Fibroblast of skin of back (primary cell): ENCODE measurements around the gene IL22RA2.
A peak's percentile ranks its signal among the peaks of the same experiment; 100 is the strongest.
"Not testable (repeated sequence)": the region's sequence is repeated elsewhere in the genome, so short reads cannot be mapped to it uniquely, and the experiment has no call there.

Experiments
- DNase-seq: peaks from one replicate; pipeline ENCODE4 v3.0.0-alpha.2; 2013

IL22RA2 gene

GRCh38 chr6:137121401-137121997 lies 51.9 kb downstream of the IL22RA2 start:
- DNase-seq = no peak

GRCh38 chr6:137120748-137121147 lies 52.7 kb downstream of the IL22RA2 start:
- no peak for DNase-seq

DNA sequence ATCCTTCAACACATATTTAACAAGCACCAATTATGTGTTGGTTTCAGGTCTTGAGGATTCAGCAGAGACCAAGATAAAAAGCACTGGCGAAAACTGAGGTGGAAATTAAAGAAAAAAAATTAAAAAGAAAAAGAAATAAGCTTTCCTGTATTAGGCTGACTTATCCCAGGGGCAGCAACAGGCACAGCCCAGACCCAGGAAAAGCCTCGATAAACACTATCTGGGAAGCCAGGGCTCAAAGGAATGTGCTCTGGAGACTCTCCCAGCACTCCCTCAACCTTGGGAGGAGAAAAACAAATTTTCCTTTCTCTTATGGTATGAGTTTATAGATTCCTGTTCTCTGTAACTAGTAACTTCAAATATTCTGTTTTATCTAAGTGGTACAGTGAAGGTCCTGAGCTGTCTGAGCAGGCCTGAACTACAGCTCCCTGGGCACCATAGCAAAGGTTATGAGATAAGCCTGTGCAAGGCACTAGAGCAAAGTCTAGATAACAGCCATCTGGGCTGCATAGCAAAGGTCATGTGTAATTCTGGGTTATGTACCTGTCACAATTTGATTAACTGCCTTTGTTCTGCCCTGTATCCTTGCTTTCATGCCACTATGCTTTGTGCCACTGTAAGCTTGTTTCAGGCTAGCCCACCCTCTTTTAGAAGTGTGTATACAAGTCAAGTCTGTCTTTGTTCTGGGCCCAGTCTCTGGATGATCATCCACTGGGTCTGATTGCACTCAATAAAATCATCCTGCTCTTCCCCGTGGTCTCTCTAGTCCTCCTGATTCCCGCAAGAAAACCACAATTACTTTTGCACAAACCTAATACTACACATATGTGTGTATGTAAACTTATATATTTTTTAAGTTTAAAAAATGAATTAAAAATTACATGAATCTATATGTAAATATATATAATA lies 54.0 kb downstream of the IL22RA2 start:
- DNase-seq = no peak

GRCh38 chr6:137117581-137117980 lies 55.9 kb downstream of the IL22RA2 start:
- DNase-seq = no peak

DNA sequence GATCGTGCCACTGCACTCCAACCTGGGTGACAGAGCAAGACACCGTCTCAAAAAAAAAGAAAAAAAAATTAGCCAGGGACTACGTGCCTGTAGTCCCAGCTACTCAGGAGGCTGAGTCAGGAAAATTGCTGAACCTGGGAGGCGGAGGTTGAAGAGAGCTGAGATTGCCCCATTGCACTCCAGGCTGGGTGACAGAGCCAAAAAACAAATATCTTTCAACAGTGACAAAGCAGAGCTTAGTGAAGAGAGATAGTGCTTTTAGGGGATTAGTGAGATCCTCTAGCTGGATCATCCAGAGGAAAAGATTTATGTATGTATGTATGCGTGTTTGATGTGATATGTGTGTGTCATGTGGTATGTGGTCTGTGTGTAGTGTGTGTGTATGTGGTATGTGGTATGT lies 56.6 kb downstream of the IL22RA2 start:
- DNase-seq = no peak

- no peak for DNase-seq
These were observed 57.8 kb downstream of the IL22RA2 start for GRCh38 chr6:137115658-137116057.

GRCh38 chr6:137112067-137112355 lies 61.4 kb downstream of the IL22RA2 start:
- DNase-seq = peak; percentile 37

DNA sequence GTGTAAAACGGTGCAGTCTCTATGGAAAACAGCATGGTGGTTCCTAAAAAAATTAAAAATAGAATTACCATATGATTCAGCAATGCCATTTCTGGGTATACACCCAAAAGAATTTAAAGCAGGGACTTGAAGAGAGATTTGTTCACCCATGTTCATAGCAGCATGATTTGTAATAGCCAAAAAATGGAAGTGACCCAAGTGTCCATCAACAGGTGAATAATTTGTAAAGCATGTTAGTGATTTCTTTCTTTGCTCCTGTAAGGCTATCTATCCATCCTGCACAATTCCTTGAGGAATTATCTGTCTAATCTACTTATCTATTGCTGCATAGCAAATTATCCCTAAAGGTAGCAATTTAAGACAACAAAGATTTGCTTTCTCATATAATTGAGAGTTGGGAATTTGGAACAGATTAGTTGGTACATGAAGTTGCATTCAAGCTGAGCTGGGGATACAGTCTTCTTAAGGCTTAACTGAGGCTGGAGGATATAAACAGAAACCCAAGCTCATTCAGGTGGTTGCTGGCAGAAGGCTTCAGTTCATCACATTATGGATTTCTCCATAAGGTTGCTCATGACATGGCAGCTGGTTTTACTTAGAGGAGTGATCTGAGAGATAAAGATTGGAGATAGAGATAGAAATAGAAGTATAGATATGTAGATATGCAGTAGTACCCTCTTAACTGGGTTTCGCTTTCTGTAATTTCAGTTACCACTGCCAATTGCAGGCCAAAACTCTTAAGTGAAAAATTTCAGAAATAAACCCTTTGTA lies 62.0 kb downstream of the IL22RA2 start:
- no peak for DNase-seq

GRCh38 chr6:137107767-137108105 lies 65.7 kb downstream of the IL22RA2 start:
- no peak for DNase-seq

GRCh38 chr6:137107047-137107766 lies 66.2 kb downstream of the IL22RA2 start:
- DNase-seq = not testable (repeated sequence)

- DNase-seq = no peak
These were observed 67.3 kb downstream of the IL22RA2 start for GRCh38 chr6:137106183-137106582.

DNA sequence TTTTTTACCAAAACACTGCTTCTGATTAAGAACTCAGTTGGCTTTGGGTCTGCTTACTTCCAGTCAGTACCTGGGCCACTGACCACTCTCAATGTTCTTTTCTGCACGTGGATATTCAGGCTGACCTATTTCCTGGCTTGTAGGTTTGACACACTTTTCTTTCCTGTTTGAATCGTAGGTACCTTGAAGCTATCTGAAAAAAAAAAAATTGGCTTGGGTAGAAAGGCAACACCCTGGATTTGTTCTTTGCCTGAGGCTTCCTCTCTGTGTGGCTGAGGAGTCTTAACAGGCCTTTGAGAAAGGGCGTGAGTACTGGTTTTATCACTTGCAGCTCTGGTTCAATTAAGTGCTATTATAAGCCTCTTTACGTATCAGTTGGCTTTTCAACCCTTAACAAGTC lies 68.1 kb downstream of the IL22RA2 start:
- no peak for DNase-seq

DNA sequence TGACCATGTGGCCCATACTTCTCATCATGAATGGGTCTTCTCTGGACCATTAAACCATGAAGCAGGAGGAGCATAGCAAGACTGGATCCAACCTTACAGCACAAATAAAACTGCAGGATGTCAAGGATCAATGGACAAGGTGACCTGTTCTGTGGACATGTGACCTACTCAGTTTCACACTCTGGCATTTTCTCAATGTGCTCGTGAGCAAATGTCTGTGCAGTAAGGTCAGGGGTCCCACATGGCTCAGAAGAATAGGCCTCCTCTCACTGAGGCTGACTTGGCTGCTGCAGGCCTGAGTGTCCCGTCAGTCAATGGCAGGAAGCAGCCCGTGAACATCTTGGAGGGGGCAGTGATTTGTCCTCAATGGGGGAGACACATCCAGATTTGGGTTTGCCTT lies 68.5 kb downstream of the IL22RA2 start:
- no peak for DNase-seq

DNA sequence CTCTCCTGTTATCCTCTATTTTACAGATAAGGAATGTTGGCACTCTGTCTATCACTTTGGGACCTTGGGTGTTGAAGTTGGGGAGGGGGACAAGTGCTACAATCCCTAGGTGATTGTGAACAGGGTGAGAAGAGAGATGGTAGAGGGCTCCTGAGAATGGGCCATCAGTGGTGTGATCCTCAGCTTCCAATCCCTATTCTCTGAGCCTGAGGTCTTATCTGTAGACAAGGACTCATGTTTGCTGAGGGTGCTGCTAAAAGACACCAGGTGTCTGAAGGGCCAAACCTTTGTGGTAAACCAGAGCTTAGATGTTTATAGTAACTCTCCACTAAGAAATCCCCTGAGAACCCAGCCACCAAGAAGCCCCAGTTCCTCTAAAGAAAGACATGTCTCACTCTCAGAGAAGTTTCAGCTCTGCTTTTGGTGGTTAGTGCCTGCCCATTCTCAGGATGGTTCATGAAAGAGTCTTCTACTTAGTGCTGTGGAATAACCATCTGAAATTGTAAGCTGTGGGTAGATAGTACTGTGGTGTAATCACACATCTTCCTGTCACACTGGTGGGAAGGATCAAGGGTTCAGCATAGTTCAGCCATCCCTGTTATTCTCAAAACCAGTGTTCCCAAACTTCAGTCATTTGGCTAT lies 70.5 kb downstream of the IL22RA2 start:
- DNase-seq = no peak

- DNase-seq = no peak
These were observed 71.2 kb downstream of the IL22RA2 start for GRCh38 chr6:137102050-137102848.

GRCh38 chr6:137099689-137100403 lies 73.6 kb downstream of the IL22RA2 start:
- DNase-seq = no peak

- DNase-seq = no peak
These were observed 75.9 kb downstream of the IL22RA2 start for GRCh38 chr6:137097526-137097925.

GRCh38 chr6:137097057-137097456 lies 76.4 kb downstream of the IL22RA2 start:
- no peak for DNase-seq

GRCh38 chr6:137095651-137096238 lies 77.7 kb downstream of the IL22RA2 start:
- DNase-seq = no peak

GRCh38 chr6:137095093-137095492 lies 78.4 kb downstream of the IL22RA2 start:
- DNase-seq = no peak
